OCI-LY7 (cell line): Measurements from ENCODE around the gene IQCC. TPM values are rescaled to one million over a fixed set of nuclear protein-coding genes. Genes with fewer than 3 reads are reported as not detected.

Experiments used
- BruUV-seq: library from RNA; stranded (reverse); fragments of 400-500 nt; replicated peaks from 2 replicates; lab custom pipeline; 2021; lab: Mats Ljungman, UMichigan
- CTCF ChIA-PET: fragments of 300-600 bp; sonication (Branson Sonifier 250); formaldehyde crosslinking; loops from one replicate; lab custom pipeline; 2022; ENCODE audit warnings: antibody characterized with exemption; ENCODE audit not compliant: unreplicated experiment; lab: Charles Lee
- POLR2A ChIA-PET: fragments of 300-600 bp; sonication (Branson Sonifier 250); formaldehyde crosslinking; loops from one replicate; lab custom pipeline; 2022; ENCODE audit warnings: antibody characterized with exemption; lab: Charles Lee
- DNase-seq: peaks from one replicate; pipeline ENCODE4 v3.0.0-alpha.2; 2015; ENCODE audit warnings: low spot score
- H2AFZ ChIP-seq: fragments of 200-600 bp; sonication (generic), shearing (Covaris generic); 2 replicates; pipeline ENCODE4 v1.6.1; 2014; ENCODE audit warnings: mild to moderate bottlenecking, antibody characterized with exemption, low read length, moderate library complexity
- H3K27ac ChIP-seq: fragments of 200-600 bp; sonication (generic); 2 replicates; pipeline ENCODE4 v1.5.1; 2014; ENCODE audit warnings: mixed run types, low read depth, mild to moderate bottlenecking, moderate library complexity, low read length, inconsistent platforms; ENCODE audit not compliant: poor library complexity, severe bottlenecking
- H3K36me3 ChIP-seq: fragments of 200-600 bp; sonication (generic); 2 replicates; pipeline ENCODE4 v1.6.1; 2014; ENCODE audit warnings: mild to moderate bottlenecking, antibody characterized with exemption, low read length, moderate library complexity, mixed read lengths; ENCODE audit not compliant: insufficient read depth
- H3K4me1 ChIP-seq: fragments of 200-600 bp; sonication (generic); 2 replicates; pipeline ENCODE4 v1.5.1; 2014; ENCODE audit warnings: mild to moderate bottlenecking, low read length; ENCODE audit not compliant: insufficient read depth, poor library complexity, severe bottlenecking
- H3K4me2 ChIP-seq: fragments of 200-600 bp; sonication (generic); 2 replicates; pipeline ENCODE4 v1.6.1; 2014; ENCODE audit warnings: mild to moderate bottlenecking, low read length
- H3K4me3 ChIP-seq: fragments of 200-600 bp; sonication (generic); 2 replicates; pipeline ENCODE4 v1.5.1; 2014; ENCODE audit warnings: mild to moderate bottlenecking, low read depth, low read length; ENCODE audit not compliant: poor library complexity, severe bottlenecking
- H3K79me2 ChIP-seq: fragments of 200-600 bp; sonication (generic); 2 replicates; pipeline ENCODE4 v1.6.1; 2016; ENCODE audit warnings: low read depth, mild to moderate bottlenecking, low read length, moderate library complexity, mixed read lengths; ENCODE audit not compliant: insufficient read depth
- H3K9me2 ChIP-seq: fragments of 200-600 bp; sonication (generic); 2 replicates; pipeline ENCODE4 v1.6.1; 2016; ENCODE audit warnings: mild to moderate bottlenecking, low read length, mixed read lengths; ENCODE audit not compliant: insufficient read depth
- H3K9me3 ChIP-seq: fragments of 200-600 bp; sonication (generic); 2 replicates; pipeline ENCODE4 v1.6.1; 2014; ENCODE audit warnings: mild to moderate bottlenecking, mixed run types, low read length, mixed read lengths
- H4K20me1 ChIP-seq: fragments of 200-600 bp; sonication (generic); 2 replicates; pipeline ENCODE4 v1.6.1; 2014; ENCODE audit warnings: mild to moderate bottlenecking, antibody characterized with exemption, low read length, moderate library complexity, mixed read lengths; ENCODE audit not compliant: insufficient read depth
- EZH2phosphoT487 ChIP-seq: fragments of 200-600 bp; sonication (generic); IDR thresholded peaks from 2 replicates; pipeline ENCODE4 v1.6.1; 2018; ENCODE audit warnings: low read depth, borderline replicate concordance, mild to moderate bottlenecking, mixed run types, antibody characterized with exemption, low read length, moderate library complexity, mixed read lengths
- intact Hi-C: fragments of 100-400 bp; cut with micrococcal nuclease; formaldehyde crosslinking; loops from one replicate; pipeline ENCODE4 v1.10.0; 2022; ENCODE audit not compliant: unreplicated experiment
- total RNA-seq, 2 experiments: library from RNA; depleted of rRNA in 1 of 2; stranded (reverse); fragments of >200 nt in 1 of 2; shearing (Covaris generic) in 1 of 2; gene quantifications; 2 replicates each; pipeline ENCODE4 v1.2.3, GENCODE V29; 2014 to 2022
- TF ChIP-seq, protein P1 (sequence below): fragments of 200-600 bp; sonication (generic); conservative IDR thresholded peaks from 2 replicates; pipeline ENCODE4 v1.5.1; 2014; ENCODE audit warnings: mild to moderate bottlenecking, antibody characterized with exemption, low read length, moderate library complexity, mixed read lengths

IQCC gene
- total RNA-seq, 2 experiments from 2014 or later = 8.0 to 14.5 TPM

DNA sequence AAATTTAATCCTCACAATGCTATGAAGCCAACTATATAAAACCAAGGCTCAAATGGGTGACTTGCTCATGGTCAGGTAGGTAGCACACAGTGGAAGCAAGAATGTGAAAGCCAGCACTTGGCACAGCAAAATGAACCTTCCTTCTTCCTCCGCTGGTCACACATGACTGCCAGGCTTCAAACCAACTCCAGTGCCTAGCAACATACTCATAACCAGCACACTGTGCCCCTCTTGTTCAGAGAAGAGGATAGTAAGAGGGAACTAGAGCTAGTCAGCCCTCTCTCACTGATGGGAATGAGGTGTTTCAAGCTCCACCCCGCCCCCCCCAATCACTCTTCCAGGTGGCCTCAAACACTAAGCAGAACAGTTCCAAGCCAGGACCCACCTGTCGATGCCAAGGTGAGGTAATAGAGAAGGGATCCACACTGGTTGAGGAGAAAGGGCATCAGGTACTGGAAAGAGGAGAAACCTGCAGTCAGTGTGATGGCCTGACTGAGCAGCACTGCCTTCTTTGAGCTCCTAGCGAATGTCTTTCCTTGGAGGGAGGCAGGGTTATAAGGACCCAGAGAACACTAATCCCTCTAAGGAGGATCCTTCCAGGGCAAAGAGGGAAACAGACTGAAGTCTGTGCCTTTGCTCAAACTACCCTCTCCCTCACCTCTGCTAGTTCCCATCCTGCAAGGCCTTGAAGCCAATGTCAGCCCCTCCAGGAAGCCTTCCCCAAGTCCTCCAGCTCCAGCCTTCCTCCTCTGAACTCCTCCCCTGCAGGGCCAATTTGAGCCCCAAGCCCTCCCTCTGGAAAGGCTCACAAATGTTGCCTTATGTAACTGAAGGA, 15.5 kb downstream of the IQCC start:
- Histone ChIP-seq H3K9me2 (no peaks in the 10 kb centered on the region), H3K27ac (peak overlapping the region; percentile 37), H4K20me1 (no peaks in the 10 kb centered on the region), H3K4me3 (peak overlapping the region; percentile 96), H3K4me1 (peaks cover 33% of the 10 kb centered on the region), H3K4me2 (peak overlapping the region; percentile 99), H2AFZ (no peak overlapping the region; the same call in 1 of the 2 replicates), H3K9me3 (no peaks in the 10 kb centered on the region), H3K79me2 (peaks cover 23% of the 10 kb centered on the region), H3K36me3 (peaks cover 25% of the 10 kb centered on the region)
- intact Hi-C loops = no loop called here
- BruUV-seq = no TSS peak
- ChIA-PET CTCF (interaction anchor here (1.4 kb wide), 1 partner anchor 34 kb away, joined by 3 read pairs; no protein-coding TSS in a partner anchor), POLR2A (interaction anchor here (0.6 to 0.9 kb wide), 5 partner anchors 11 to 1238 kb away, joined by 3 to 8 read pairs (median 3); partner anchors contain the start of gene HDAC1)
- TF ChIP-seq, protein P1, sequence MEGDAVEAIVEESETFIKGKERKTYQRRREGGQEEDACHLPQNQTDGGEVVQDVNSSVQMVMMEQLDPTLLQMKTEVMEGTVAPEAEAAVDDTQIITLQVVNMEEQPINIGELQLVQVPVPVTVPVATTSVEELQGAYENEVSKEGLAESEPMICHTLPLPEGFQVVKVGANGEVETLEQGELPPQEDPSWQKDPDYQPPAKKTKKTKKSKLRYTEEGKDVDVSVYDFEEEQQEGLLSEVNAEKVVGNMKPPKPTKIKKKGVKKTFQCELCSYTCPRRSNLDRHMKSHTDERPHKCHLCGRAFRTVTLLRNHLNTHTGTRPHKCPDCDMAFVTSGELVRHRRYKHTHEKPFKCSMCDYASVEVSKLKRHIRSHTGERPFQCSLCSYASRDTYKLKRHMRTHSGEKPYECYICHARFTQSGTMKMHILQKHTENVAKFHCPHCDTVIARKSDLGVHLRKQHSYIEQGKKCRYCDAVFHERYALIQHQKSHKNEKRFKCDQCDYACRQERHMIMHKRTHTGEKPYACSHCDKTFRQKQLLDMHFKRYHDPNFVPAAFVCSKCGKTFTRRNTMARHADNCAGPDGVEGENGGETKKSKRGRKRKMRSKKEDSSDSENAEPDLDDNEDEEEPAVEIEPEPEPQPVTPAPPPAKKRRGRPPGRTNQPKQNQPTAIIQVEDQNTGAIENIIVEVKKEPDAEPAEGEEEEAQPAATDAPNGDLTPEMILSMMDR = no peak
- TF ChIP-seq EZH2phosphoT487 = no peak
- DNase-seq = peak; percentile 68

- peaks cover 23% of the 10 kb centered on the region for H3K79me2 ChIP-seq
- intact Hi-C loops = no loop called here
- no peaks in the 10 kb centered on the region for H4K20me1 ChIP-seq
- no peak for DNase-seq
- H3K27ac ChIP-seq = peak overlapping the region; percentile 37
- peak overlapping the region; percentile 99 for H3K4me2 ChIP-seq
- no TSS peak for BruUV-seq
- ChIA-PET POLR2A (interaction anchor here (0.6 kb wide), 1 partner anchor 12 kb away, joined by 3 read pairs; no protein-coding TSS in a partner anchor), CTCF (interaction anchor here (1.4 kb wide), 1 partner anchor 34 kb away, joined by 3 read pairs; no protein-coding TSS in a partner anchor)
- no peaks in the 10 kb centered on the region for H3K9me2 ChIP-seq
- H3K4me1 ChIP-seq = peaks cover 33% of the 10 kb centered on the region
- TF ChIP-seq, protein P1 = no peak
- no peak for TF ChIP-seq EZH2phosphoT487
- peaks cover 31% of the 10 kb centered on the region for H3K36me3 ChIP-seq
- H2AFZ ChIP-seq = no peak overlapping the region; the same call in 1 of the 2 replicates
- peak overlapping the region; percentile 96 for H3K4me3 ChIP-seq
- H3K9me3 ChIP-seq = no peaks in the 10 kb centered on the region
These were observed 16.1 kb downstream of the IQCC start for GRCh38 chr1:32221581-32221979.
